Stimulated activated naive CD8-positive, alpha-beta T cell treated with anti-CD3 and anti-CD28 coated beads, Interleukin-15, Interleukin-2, amounts not matched to agents 100 ng/mL and 50 ng/mL, for 24 hours (primary cell): Measurements from ENCODE around the gene TMEM225.
"Not testable (repeated sequence)": the region's sequence is repeated elsewhere in the genome, so short reads cannot be mapped to it uniquely, and the experiment has no call there.

Experiments used
- H3K27ac Mint-ChIP-seq: one replicate; pipeline ENCODE4 v1.8.0; 2021; ENCODE audit warnings: mild to moderate bottlenecking, mixed read lengths
- H3K27me3 Mint-ChIP-seq: one replicate; pipeline ENCODE4 v1.8.0; 2021; ENCODE audit warnings: mixed read lengths
- H3K36me3 Mint-ChIP-seq: one replicate; pipeline ENCODE4 v1.8.0; 2021; ENCODE audit warnings: low read depth, mixed read lengths
- H3K4me1 Mint-ChIP-seq: one replicate; pipeline ENCODE4 v1.8.0; 2021; ENCODE audit warnings: low read depth, mixed read lengths
- H3K4me3 Mint-ChIP-seq: one replicate; pipeline ENCODE4 v1.8.0; 2021; ENCODE audit warnings: mild to moderate bottlenecking, mixed read lengths
- H3K9me3 Mint-ChIP-seq: one replicate; pipeline ENCODE4 v1.8.0; 2021; ENCODE audit warnings: mixed read lengths

TMEM225 gene, protein sequence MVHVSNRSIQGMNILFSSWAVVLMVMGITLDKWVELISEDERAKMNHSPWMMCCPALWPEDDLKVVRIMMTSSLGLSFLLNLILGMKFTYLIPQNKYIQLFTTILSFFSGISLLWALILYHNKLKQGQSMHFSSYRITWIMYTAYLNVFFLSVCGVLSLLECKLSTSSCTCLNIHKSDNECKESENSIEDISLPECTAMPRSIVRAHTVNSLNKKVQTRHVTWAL

DNA sequence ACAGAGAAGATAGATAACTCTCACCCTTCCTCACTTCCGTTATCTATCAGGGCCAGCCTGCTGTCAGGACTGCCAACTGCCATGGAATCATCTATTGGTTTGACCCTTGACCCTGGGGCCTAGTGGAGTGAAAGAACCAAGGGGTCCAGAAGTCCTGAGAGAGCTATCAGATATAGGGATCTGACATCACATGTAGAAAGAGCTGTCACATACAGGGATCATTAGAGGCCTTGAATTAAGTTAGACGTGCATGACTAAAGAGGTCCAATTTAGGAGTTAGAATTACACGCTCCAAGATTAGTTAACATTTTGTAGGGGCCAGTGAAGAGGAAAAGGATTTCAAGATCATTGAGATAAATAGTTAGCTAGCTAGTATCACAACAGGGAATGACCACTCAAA is at the start of gene TMEM225:
Gene TMEM225 (minus strand): TSS at position 101 of the 400 bp plus-strand sequence. CDS start 245 bp downstream, outside the sequence.
- Mint-ChIP-seq H3K27ac (no peak within 1 kb of the TSS), H3K4me1 (no peaks in the 10 kb centered on the region), H3K27me3 (no peaks in the 10 kb centered on the region), H3K36me3 (no peaks in the 10 kb centered on the region), H3K4me3 (no peak within 1 kb of the TSS), H3K9me3 (no peaks in the 10 kb centered on the region)

DNA sequence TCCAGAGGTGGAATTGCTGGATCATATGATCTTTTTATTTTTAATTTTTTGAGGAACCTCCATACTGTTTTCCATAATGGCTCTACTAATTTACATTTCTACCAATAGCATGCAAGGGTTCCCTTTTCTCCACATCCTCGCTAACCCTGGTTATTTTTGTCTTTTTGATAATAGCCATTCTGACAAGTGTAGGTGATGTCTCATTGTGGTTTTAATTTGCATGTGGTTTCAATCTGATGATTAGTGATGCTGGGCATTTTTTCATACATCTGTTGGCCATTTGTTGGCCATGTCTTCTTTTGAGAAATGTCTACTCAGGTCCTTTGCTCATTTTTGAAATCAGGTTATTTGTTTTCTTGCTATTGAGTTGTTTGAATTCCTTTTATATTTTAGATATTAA is 38.6 kb upstream of the TMEM225 start:
- Mint-ChIP-seq H3K27me3 (peaks cover 3% of the 10 kb centered on the region), H3K9me3 (no peaks in the 10 kb centered on the region), H3K36me3 (no peaks in the 10 kb centered on the region), H3K27ac (no peak overlapping the region), H3K4me3 (no peak overlapping the region), H3K4me1 (no peaks in the 10 kb centered on the region)

DNA sequence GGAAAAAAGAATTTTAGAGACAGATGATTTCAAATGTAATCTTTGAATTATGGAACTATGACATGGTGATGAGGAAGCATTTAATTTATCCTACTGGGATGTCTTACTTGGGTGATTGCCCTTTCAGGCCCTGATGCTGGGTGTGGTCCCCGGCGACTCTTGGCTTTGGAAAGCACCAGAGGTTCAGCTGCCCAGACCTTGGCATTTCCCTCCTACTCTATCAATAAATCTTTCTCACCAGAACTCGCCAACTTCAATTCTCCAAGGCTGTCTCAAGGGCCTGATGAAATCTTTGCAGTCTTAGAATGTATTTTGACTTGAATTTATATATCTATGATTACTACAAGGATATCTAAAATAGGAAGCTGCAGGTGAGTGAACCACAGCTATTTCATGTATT is 35.5 kb upstream of the TMEM225 start:
- Mint-ChIP-seq H3K36me3 (no peaks in the 10 kb centered on the region), H3K4me1 (no peaks in the 10 kb centered on the region), H3K27me3 (peaks cover 3% of the 10 kb centered on the region), H3K4me3 (no peak overlapping the region), H3K9me3 (no peaks in the 10 kb centered on the region), H3K27ac (no peak overlapping the region)

DNA sequence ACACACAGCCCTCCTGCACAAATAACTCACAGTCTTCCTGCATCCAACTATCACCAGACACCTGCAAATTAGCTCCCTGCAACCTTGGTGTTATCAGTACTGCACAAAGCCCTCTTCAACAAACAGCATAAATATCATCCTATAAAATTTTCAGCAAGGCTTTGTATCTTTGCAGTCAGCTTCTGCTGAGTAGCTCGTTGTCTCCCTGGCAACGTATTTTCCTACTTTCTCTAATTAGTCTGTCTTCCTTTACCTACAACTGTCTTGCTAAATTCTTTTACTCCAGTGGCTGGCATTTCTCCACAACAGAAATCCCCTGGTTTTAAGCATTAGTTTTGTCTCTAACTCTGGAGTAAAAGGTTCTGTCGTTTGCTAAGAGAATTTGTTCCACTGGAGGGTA is 20.4 kb upstream of the TMEM225 start:
- Mint-ChIP-seq H3K4me3 (no peak overlapping the region), H3K4me1 (no peaks in the 10 kb centered on the region), H3K36me3 (no peaks in the 10 kb centered on the region), H3K9me3 (no peaks in the 10 kb centered on the region), H3K27me3 (no peaks in the 10 kb centered on the region), H3K27ac (no peak overlapping the region)

DNA sequence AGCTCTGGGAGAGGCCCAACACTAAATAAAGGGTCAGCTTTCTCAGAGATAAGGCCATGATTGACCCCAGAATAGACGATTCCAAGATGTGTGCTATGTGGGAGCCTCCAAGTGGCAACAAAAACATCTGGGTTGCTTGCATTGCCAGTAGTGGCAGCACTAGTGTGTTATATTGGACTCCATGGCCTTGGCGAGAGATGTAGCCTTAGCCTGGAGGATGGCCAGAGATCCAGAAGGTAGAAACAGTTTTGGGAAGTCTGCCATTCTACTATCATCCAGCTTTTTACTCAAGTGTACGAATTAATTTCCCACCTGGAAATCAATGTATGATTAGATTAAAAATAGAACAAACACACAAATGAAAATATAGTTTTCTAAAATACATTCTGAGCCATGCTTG is 19.5 kb upstream of the TMEM225 start:
- Mint-ChIP-seq H3K9me3 (no peaks in the 10 kb centered on the region), H3K4me1 (no peaks in the 10 kb centered on the region), H3K27me3 (no peaks in the 10 kb centered on the region), H3K36me3 (no peaks in the 10 kb centered on the region), H3K27ac (no peak overlapping the region), H3K4me3 (no peak overlapping the region)

DNA sequence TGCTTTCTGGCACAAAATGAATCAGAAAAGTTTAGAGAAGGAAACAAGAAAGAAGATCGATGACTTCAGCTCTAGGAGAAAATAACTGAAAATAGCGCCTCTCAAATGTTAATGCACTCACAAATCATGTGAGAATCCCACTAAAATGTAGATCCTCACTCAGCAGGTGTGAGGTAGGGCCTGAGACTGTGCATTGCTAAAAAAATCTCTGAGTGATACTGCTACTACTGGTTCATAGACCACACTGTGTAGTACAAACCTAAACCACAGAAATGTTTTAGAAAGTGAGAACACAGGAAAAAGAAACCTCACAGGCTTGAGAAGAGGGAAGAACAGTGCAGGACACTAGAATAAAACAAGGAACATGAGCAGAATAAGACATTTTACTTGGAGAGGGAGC is 18.5 kb upstream of the TMEM225 start:
- Mint-ChIP-seq H3K36me3 (no peaks in the 10 kb centered on the region), H3K4me3 (no peak overlapping the region), H3K4me1 (no peaks in the 10 kb centered on the region), H3K27ac (no peak overlapping the region), H3K27me3 (no peaks in the 10 kb centered on the region), H3K9me3 (no peaks in the 10 kb centered on the region)

DNA sequence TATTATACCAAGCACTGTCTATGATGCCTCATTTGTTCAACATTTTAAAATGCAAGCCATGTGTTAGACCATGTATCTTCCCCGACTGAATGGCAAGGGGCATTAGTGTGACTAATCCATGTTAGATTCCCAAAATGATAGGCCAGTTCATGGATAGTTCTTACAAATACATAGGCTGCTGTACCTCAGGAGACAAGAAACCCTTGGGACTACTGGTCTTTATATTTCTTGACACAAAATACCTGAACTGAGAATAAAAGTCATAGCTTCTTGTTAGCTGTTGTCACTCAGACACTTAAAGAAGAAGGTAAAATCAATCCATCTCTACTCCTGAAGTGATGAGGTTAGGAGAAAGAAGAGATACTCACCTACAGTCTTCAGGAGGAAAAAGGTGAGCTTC is 16.4 kb upstream of the TMEM225 start, which contains the start of gene OR8D4:
Gene OR8D4 (plus strand): TSS at position 301 of the 400 bp plus-strand sequence. CDS start 4,265 bp downstream, outside the sequence.
- H3K9me3 Mint-ChIP-seq: no peaks in the 10 kb centered on the region
- H3K36me3 Mint-ChIP-seq: no peaks in the 10 kb centered on the region
- no peak within 1 kb of the TSS for H3K4me3 Mint-ChIP-seq
- H3K27me3 Mint-ChIP-seq: no peaks in the 10 kb centered on the region
- H3K4me1 Mint-ChIP-seq: no peaks in the 10 kb centered on the region
- H3K27ac Mint-ChIP-seq: no peak within 1 kb of the TSS

DNA sequence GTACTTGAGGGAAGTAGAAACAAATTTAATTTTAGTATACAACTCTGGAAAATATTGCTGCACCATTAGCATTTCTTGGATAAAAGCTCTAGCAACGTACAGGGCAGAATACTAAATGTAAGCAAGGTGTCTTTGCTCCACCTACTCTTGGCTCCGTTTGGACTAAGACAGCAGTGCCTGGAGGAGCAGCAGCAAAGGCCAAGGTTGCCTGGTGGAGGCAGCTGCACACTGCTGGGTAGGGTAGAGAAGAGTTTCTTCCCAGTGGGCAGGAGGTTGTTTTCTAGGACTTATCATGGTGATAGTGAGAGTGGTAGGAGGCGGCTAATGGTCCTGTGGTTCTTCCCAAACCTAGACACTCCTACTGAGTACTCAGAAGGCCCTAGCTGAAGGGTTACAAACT is 14.3 kb upstream of the TMEM225 start:
- H3K9me3 Mint-ChIP-seq: no peaks in the 10 kb centered on the region
- H3K27me3 Mint-ChIP-seq: no peaks in the 10 kb centered on the region
- no peak overlapping the region for H3K4me3 Mint-ChIP-seq
- H3K36me3 Mint-ChIP-seq: no peaks in the 10 kb centered on the region
- no peak overlapping the region for H3K27ac Mint-ChIP-seq
- H3K4me1 Mint-ChIP-seq: no peaks in the 10 kb centered on the region

DNA sequence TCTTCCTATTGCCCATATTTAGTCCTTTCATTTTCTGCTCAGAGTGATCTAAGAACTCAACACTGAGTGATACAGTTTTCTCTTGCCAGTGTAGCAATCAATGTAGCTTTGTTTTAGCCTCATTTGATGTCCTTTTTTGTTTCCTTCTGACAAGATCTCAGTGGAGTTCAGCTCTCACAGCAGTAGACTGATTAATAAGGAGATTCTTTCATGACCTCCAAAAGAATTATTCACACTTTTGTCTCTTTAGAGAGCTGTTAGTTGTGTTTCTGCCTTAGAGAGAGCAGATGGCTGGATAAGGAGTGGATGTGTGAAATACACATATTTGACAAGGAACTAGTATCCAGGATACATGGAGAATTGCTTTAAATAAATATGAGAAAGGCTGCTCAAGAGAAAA is 6.6 kb upstream of the TMEM225 start:
- Mint-ChIP-seq H3K4me3 (no peak overlapping the region), H3K27ac (no peak overlapping the region), H3K9me3 (no peaks in the 10 kb centered on the region), H3K36me3 (no peaks in the 10 kb centered on the region), H3K4me1 (no peaks in the 10 kb centered on the region), H3K27me3 (no peaks in the 10 kb centered on the region)

DNA sequence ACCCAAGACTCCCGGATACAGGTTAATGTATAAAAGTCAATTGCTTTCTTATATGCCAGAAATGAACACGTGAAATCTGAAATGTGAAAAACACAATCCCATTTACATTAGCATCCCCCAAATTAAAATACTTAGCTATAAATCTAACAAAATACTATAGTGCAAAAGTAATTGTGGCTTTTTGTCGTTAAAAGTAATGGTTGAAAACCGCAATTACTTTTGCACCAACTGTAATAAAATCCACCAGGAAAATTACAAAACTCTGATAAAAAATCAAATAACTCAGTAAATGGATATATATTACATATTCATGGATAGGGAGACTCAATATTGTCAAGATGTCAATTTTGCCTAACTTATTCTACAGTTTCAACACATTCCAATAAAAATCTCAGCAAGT is 4.6 kb downstream of the TMEM225 start:
- Mint-ChIP-seq H3K27me3 (no peaks in the 10 kb centered on the region), H3K27ac (no peak overlapping the region), H3K4me1 (no peaks in the 10 kb centered on the region), H3K9me3 (no peaks in the 10 kb centered on the region), H3K4me3 (no peak overlapping the region), H3K36me3 (no peaks in the 10 kb centered on the region)

DNA sequence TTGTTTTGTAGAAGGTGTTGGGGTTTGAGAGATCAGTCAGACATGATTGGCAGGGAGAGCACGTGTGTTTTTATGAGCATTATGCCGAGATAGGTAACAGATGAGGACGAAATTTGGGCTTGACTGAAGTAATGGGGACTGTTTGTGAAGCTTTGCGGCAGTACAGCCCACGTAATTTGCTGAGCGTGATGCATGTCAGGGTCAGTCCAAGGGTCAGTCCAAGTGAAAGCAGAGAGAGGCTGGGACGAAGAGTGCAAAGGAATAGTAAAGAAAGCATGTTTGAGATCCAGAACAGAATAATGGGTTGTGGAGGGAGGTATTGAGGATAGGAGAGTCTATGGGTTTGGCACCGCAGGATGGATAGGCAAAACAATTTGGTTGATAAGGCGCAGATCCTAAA is 17.7 kb downstream of the TMEM225 start:
- not testable (repeated sequence) for H3K27me3 Mint-ChIP-seq, H3K36me3 Mint-ChIP-seq, H3K9me3 Mint-ChIP-seq, H3K4me1 Mint-ChIP-seq, H3K4me3 Mint-ChIP-seq, H3K27ac Mint-ChIP-seq

DNA sequence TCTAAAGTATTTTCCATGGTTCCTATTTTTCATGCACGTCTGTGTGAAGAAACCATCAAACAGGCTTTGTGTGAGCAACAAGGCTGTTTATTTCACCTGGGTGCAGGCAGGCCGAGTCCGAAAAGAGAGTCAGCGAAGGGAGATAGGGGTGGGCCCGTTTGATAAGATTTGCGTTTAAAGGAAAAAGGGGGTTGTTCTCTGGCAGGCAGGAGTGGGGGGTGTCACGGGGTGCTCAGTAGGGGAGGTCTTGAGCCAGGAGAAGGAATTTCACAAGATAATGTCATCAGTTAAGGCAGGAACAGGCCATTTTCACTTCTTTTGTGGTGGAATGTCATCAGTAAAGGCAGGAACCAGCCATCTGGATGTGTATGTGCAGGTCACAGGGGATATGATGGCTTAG is 20.2 kb downstream of the TMEM225 start:
- H3K9me3 Mint-ChIP-seq, H3K27me3 Mint-ChIP-seq, H3K36me3 Mint-ChIP-seq, H3K4me3 Mint-ChIP-seq, H3K4me1 Mint-ChIP-seq, H3K27ac Mint-ChIP-seq: not testable (repeated sequence)

DNA sequence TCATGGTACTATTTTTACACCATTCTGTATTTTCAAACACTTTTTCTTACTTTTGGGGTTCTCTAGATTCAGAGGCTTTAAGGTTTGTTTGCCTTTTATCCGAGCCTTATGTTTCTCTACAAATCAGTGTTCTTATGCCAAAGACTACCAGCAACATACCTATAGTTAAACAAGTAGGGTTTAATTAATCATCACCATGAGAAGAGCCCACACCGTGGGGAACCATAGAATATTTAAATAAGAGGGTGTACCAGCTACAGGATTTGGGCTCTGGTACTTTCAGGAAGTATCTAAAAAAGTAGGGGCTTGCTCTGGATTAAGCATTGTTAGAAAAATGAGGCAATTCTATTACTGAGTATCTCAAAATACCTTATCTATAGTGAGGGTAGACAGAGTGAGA is 25.7 kb downstream of the TMEM225 start:
- no peaks in the 10 kb centered on the region for H3K36me3 Mint-ChIP-seq
- H3K27me3 Mint-ChIP-seq: no peaks in the 10 kb centered on the region
- no peak overlapping the region for H3K27ac Mint-ChIP-seq
- no peaks in the 10 kb centered on the region for H3K4me1 Mint-ChIP-seq
- H3K9me3 Mint-ChIP-seq: peaks cover 7% of the 10 kb centered on the region
- no peak overlapping the region for H3K4me3 Mint-ChIP-seq

DNA sequence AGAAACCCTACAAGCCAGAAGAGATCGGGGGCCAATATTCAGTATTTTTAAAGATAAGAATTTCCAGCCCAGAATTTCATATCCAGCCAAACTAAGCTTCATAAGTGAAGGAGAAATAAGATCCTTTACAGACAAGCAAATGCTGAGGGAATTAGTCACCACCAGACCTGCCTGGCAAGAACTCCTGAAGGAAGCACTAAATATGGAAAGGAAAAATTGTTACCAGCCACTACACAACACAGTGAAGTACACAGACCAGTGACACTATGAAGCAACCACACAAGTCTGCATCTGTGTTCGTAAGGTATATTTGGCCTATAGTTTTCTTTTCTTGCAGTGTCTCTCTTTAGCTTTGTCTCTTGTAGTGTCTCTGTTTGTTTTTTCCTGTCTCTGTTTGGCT is 29.0 kb downstream of the TMEM225 start:
- Mint-ChIP-seq H3K27me3 (peaks cover 4% of the 10 kb centered on the region), H3K4me1 (no peaks in the 10 kb centered on the region), H3K4me3 (no peak overlapping the region), H3K27ac (no peak overlapping the region), H3K36me3 (no peaks in the 10 kb centered on the region), H3K9me3 (peaks cover 7% of the 10 kb centered on the region)

DNA sequence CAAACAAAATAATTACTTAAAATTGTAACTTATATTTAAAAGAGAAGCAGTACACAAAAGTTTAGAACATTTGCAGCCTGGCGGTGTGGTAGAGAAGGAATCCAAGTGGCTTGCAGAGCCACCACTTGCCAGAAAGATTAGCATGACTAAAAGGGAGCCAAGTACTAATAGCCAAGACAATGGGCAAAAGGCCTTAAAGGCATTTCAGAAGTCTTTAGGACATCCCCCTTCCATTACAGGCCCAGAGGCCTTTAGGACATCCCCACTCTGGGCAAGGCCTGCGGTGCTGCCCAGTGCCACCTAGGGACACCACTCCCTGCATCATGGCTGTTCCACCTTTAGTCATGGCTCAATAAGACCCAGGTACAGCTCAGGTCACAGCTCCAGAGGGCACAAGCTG is 32.4 kb downstream of the TMEM225 start:
- Mint-ChIP-seq H3K4me1 (no peaks in the 10 kb centered on the region), H3K36me3 (no peaks in the 10 kb centered on the region), H3K9me3 (peaks cover 11% of the 10 kb centered on the region), H3K27ac (no peak overlapping the region), H3K27me3 (peaks cover 12% of the 10 kb centered on the region), H3K4me3 (no peak overlapping the region)

DNA sequence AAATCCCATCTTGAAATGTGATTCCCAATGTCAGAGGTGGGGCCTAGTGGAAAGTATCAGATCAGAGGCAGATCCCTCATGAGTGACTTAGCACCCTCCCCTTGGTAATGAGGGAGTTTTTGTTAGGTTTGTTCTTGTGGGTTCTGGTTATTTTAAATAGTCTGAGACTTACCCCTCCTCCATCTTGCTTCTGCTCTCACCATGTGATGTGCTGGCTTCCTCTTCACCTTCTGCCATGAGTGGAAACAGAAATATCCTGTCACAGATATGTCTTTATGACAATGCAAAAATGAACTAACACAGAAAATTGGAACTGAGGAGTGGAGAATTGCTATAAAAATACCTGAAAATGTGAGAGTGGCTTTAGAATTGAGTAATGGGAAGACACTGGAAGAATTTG is 33.1 kb downstream of the TMEM225 start:
- Mint-ChIP-seq H3K9me3 (peaks cover 8% of the 10 kb centered on the region), H3K36me3 (no peaks in the 10 kb centered on the region), H3K27me3 (peaks cover 12% of the 10 kb centered on the region), H3K4me1 (no peaks in the 10 kb centered on the region), H3K4me3 (no peak overlapping the region), H3K27ac (no peak overlapping the region)
